GM18870 (cell line): ENCODE measurements around the gene PXT1.

Experiments
- ATAC-seq: cut with Tn5 transposase; IDR thresholded peaks from one replicate; pipeline ENCODE4 v1.9.1; 2021; ENCODE audit warnings: moderate library complexity; ENCODE audit not compliant: unreplicated experiment

PXT1 gene

DNA sequence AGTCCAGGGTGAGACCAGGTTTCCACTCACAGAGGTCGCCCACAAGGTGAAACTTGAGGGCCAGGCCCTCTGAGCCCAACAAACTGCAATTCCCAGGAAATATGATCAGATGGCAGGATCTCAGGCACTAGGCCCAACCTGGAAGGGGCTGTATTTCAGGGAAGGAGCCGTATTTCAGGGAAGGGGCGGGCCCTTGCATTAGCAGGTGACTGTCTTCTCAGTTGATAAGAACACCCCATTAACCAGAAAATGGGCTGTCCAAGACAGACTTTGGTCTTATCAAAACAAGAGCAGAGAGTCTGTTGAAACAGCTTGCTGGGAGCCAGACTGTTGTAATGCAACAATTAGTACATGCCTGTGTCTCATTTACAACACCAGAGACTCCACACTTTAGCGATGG, 95.0 kb downstream of the PXT1 start:
- no peak for ATAC-seq

DNA sequence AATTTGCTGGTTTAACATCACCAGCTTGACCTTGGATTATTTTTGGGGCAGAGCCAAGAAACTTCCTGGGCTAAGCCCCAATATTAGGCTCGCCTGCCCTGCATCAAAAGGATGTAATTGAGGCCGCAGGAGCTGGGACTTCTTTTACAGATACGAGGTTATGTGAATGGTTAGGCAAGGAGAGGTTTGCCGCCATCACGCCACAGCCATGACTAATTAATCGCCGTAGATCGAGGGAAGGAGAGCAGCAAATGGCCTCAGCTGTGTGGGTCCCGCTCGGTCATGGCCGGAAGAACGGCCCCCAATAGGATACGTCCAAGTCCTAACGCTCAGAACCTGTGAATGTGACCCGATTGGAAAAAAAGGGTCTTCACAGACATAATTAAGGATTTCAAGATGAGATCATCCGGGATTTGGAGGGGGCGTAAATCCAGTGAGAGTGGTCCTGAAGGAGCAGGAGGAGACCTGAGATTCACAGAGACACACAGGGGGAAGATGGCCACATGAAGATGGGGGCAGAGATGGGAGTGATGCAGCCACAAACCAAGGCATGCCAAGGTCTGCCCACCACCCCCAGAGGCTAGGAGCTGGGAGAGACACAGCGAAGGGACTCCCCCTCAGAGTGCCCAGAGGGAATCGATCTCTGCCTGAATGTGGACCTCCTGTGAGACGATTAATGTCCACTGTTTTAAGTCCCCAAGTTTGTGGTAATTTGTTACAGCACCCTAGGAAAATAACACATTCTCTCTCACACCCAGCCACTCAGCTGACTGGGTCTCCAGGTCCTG, 96.0 kb downstream of the PXT1 start:
- ATAC-seq: no peak

DNA sequence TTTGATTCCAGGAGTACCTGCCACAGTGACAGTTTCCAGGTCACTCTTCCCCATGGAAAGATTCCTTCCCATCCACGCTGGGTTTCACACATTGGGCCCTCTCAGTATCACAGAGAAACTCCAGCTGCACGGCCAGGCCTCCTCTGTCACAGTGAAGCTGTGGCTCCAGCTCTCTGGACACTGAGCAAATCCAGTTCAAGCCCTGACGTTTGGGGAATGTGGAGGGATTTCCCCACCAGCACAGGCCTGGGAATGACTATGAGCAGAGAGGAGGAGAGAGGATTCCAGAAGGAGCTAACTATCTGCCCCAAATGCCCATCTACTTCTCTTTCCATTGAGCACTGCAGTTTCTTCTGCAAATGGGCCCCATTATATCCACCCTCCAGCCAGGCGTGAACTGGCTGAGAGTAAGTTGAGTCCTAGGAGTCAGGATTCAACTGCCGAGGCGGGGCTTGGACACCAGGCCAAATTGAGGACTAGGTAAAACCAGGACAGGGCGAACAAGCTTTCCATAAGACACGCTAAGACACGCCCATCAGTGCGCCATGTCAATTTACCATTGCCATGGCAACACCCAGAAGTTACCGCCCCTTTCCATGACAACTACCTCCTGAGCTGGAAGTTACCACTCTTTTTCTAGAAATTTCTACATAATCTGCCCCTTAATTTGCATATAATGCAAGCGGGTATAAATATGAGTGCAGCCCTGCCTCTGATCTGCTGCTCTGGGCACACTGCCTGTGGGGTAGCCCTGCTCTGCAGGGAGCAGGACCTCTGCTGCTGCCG, 96.8 kb downstream of the PXT1 start:
- no peak for ATAC-seq

DNA sequence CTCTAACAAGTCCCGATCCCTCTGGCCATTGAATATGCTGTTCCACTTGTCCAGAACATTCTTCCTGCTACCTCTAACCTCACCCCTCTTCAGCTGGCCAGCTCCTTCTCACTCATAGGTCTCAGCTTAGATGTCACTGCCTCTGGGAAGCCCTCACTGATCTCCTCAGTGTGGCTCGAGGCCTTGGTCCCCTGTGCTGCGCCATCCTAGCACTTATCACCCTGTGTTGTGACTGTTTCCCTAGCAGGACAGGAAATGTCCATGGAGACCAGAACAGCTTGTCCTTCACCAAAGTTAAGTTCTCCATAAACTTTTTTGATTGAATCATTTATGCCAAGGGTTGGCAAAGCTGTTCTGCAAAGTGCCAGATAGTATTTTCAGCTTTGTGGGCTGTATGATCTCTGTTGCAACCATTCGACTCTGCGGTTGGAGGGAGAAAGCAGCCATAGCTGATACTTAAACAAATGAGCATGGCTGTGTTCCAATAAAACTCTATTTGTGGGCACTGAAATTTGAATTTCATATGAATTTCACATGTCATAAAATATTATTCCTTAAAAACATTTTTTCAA, 99.5 kb downstream of the PXT1 start:
- ATAC-seq: no peak

DNA sequence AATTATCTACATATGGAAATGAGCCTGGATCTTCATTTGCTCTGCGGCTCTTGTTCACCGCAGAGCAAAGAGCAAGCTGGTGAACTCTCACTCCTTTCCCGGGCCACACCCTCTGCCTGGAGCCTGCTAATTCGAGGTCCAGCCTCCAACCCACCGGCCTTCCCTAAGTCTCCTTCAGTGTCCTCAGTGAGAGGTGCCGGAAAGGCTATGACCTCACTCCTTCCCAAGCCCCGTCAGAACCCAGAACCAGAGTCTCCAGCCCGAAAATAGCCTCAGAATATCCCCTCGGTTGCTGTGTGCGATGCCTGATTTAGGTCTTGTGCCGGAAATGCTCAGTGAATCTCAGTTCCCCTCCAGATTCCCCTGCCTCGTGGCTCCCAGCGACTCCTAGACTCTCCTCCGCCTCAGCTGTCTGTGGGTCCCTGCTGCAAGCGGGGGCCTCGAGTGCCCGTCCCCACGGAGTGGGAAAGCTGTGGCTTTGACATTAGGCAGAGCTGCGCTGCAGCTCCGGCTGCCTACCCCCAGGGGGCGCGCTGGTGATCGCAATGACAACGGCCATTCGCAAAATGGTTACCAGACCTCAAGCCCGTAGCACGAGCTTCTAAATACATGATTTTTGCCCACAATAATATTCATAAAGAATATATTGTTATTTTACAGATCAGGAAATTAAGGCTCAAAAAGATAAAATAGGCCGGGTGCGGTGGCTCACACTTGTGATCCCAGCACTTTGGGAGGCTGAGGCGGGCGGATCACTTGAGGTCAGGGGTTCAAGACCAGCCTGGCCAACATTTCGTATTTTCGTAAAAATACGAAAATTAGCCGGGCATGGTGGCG, 101.8 kb downstream of the PXT1 start:
- no peak for ATAC-seq
